ENCODE measurements around the gene PDE4C.

- no peak for TF ChIP-seq CTCF (IDR thresholded peaks at IDR 0.05)
- no peak for TF ChIP-seq POLR2A (IDR thresholded peaks at IDR 0.05)
These were observed at the start of gene PDE4C for GRCh38 chr19:18225702-18226468.

All from thyroid gland (tissue), 4 donors.